MG63 (cell line): ENCODE data around the gene ZNRD2. TPM values are rescaled to one million over a fixed set of nuclear protein-coding genes. Genes with fewer than 3 reads are reported as not detected.

ENCODE experiments used
- DNase-seq: peaks from one replicate; pipeline ENCODE4 v3.0.0-alpha.2; 2020
- H3K27me3 ChIP-seq: fragments of 250-450 bp; sonication (Bioruptor Pico); 2 replicates; pipeline ENCODE4 v1.5.1; 2020; ENCODE audit warnings: mild to moderate bottlenecking, moderate library complexity
- H3K36me3 ChIP-seq: fragments of 250-450 bp; sonication (Bioruptor Pico); 2 replicates; pipeline ENCODE4 v1.5.1; 2020; ENCODE audit warnings: mild to moderate bottlenecking, moderate library complexity
- H3K4me3 ChIP-seq: fragments of 250-450 bp; sonication (Bioruptor Pico); 2 replicates; pipeline ENCODE4 v1.5.1; 2020; ENCODE audit warnings: mild to moderate bottlenecking, moderate library complexity
- H3K9me3 ChIP-seq: fragments of 250-450 bp; sonication (Bioruptor Pico); 2 replicates; pipeline ENCODE4 v1.5.1; 2020; ENCODE audit warnings: mild to moderate bottlenecking, moderate library complexity
- total RNA-seq: library from RNA; depleted of rRNA; stranded (reverse); fragments of >200 nt; shearing (Covaris generic); gene quantifications from 2 replicates; pipeline ENCODE4 v1.2.3, GENCODE V29; 2014; ENCODE audit warnings: low replicate concordance; rRNA removed

Gene ZNRD2
- total RNA-seq, 1 experiment from 2014 or later: 90.7 TPM

DNA sequence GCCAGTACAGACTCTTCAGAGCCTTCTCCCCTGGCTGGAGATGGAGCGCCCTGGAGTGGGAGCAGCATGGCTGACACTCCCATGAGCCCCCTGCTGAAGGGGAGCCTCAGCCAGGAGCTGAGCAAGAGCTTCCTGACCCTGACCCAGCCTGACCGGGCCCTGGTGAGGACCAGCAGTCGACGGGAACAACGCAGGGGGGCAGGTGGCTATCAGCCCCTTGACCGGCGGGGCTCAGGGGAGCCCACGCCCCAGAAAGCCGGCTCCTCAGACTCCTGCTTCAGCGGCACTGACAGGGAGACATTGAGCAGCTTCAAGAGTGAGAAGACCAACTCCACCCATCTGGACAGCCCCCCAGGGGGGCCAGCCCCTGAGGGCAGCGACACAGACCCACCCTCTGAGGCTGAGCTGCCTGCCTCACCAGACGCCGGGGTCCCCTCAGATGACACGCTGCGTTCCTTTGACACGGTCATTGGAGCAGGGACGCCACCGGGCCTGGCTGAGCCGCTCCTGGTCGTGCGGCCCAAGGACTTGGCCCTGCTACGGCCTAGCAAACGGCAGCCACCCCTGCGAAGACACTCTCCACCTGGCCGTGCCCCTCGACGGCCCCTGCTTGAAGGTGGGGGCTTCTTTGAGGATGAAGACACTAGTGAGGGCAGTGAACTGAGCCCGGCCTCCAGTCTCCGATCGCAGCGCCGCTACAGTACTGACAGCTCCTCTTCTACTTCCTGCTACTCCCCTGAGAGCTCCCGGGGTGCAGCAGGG, 47.9 kb downstream of the ZNRD2 start:
- no peaks in the 10 kb centered on the region for H3K9me3 ChIP-seq

DNA sequence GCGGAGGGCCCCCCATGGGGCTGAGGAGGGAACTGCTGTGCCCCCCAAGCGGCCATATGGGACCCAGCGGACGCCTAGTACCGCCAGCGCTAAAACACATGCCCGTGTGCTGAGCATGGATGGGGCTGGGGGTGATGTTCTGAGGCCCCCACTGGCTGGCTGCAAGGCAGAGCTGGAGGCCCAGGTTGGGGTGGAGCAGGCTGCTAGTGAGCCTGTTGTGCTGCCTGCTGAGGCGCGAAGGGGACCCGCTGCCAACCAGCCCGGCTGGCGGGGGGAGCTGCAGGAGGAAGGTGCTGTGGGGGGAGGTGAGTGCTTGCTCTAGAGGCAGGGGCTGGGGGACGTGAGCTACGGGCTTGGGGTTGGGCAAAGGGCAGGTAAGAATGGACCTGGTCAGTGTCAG, 48.5 kb downstream of the ZNRD2 start:
- Histone ChIP-seq H3K4me3 (no peak overlapping the region), H3K36me3 (peaks cover 54% of the 10 kb centered on the region), H3K9me3 (no peaks in the 10 kb centered on the region), H3K27me3 (no peaks in the 10 kb centered on the region)
- no peak for DNase-seq

More for the DNA sequence above, 47.9 kb downstream of the ZNRD2 start:
- no peak overlapping the region for H3K4me3 ChIP-seq
- no peak for DNase-seq
- peaks cover 52% of the 10 kb centered on the region for H3K36me3 ChIP-seq
- no peaks in the 10 kb centered on the region for H3K27me3 ChIP-seq

DNA sequence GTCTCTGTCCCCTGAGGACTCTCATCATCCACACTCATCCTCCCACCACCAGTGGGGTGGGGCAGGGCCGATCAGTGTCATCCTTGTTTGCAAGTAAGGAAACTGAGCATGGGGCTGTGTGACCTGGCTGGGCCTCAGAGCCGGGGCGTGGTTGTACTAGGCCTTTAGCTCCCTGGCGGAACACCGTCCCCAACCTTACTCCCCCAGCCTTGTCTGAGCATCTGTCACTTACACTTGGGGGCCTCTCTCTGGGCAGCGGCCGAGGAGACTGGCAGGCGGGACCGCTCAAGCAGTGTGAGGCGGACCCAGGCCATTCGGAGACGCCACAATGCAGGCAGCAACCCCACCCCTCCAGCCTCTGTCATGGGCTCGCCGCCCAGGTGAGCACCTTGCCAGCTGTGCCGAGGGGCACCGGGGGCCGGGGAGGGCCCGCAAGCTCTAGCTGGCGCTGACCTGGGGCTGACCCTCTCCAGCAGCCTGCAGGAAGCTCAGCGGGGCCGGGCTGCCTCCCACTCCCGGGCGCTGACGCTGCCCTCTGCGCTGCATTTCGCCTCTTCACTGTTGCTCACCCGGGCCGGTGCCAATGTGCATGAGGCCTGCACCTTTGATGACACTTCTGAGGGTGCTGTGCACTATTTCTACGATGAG, 49.1 kb downstream of the ZNRD2 start:
- Histone ChIP-seq H3K9me3 (no peaks in the 10 kb centered on the region), H3K36me3 (peaks cover 59% of the 10 kb centered on the region)

DNA sequence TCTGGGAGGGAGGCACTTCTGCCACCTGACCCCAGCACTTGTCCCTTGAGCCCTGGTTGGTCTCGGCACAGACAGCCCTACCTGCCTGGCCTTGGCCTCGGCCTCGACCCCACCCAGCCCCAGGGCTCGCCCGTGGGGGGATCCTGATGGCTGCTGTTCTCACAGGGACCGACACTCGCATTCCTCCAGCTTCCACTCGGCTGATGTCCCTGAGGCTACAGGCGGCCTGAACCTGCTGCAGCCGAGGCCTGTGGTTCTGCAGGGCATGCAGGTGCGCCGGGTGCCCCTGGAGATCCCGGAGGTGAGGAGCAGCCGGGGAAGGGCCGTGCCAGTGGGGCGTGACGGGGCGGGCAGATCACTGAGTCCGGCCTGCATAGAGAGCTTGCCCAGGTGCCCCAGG, 50.4 kb downstream of the ZNRD2 start:
- no peaks in the 10 kb centered on the region for H3K9me3 ChIP-seq
- H3K36me3 ChIP-seq: peaks cover 63% of the 10 kb centered on the region
- no peak for DNase-seq

More for the DNA sequence above, 49.1 kb downstream of the ZNRD2 start:
- Histone ChIP-seq H3K27me3 (no peaks in the 10 kb centered on the region), H3K4me3 (no peak overlapping the region)
- DNase-seq: no peak

DNA sequence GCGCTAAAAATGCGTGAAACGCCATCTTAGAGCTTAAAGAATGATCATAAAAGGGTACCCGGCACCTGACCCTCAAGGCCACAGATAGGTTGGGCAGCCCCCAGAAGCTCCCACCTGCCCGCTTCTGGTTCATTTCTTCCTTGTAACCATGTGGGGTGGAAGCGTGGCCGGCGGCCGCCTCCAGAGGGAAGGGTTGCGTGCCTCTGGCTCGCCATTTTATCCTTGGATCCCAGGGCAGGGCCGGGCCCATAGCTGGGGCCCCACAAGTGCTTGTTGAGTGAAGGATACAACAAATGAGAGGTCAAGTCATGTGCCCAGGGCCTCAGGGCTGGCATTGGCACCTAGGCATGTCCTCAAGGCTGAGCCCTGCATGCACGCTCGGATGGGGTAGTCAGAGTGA, 51.2 kb downstream of the ZNRD2 start:
- H3K27me3 ChIP-seq: no peaks in the 10 kb centered on the region
- peaks cover 64% of the 10 kb centered on the region for H3K36me3 ChIP-seq
- no peak for DNase-seq
- H3K4me3 ChIP-seq: no peak overlapping the region
- H3K9me3 ChIP-seq: no peaks in the 10 kb centered on the region

More for the DNA sequence above, 50.4 kb downstream of the ZNRD2 start:
- no peaks in the 10 kb centered on the region for H3K27me3 ChIP-seq
- H3K4me3 ChIP-seq: no peak overlapping the region

Other genes with a start within 250 kb of the ZNRD2 start
- 57.9 and 78.1 TPM in 2 replicates for gene DPF2, start 236.6 kb upstream of the ZNRD2 start, total RNA-seq
- 0.36 and 2.2 TPM in 2 replicates for gene TIGD3, start 215.7 kb upstream of the ZNRD2 start, total RNA-seq
- gene SLC25A45, start 187.8 kb upstream of the ZNRD2 start, total RNA-seq: 1.9 TPM in 2 replicates
- gene FRMD8, start 183.8 kb upstream of the ZNRD2 start, total RNA-seq: 25.9 and 44.1 TPM in 2 replicates
- gene NEAT1, start 147.7 kb upstream of the ZNRD2 start, total RNA-seq: 4.8 and 7.7 TPM in 2 replicates
- gene MALAT1, start 71.4 kb upstream of the ZNRD2 start, total RNA-seq: 258 and 283 TPM in 2 replicates
- gene SCYL1, start 45.4 kb upstream of the ZNRD2 start, total RNA-seq: 50.1 and 56.3 TPM in 2 replicates
- gene LTBP3, start 12.1 kb upstream of the ZNRD2 start, total RNA-seq: 109 and 124 TPM in 2 replicates
- gene FAM89B, start 2.1 kb downstream of the ZNRD2 start, total RNA-seq: 45.5 and 66.6 TPM in 2 replicates
- 30.8 and 65.1 TPM in 2 replicates for gene EHBP1L1, start 5.6 kb downstream of the ZNRD2 start, total RNA-seq
- gene KCNK7, start 25.3 kb downstream of the ZNRD2 start, total RNA-seq: not detected in 2 replicates
- 22.2 and 48.8 TPM in 2 replicates for gene MAP3K11, start 43.7 kb downstream of the ZNRD2 start, total RNA-seq
- gene PCNX3, start 45.3 kb downstream of the ZNRD2 start, total RNA-seq: 9.8 and 21.0 TPM in 2 replicates
- gene SIPA1, start 67.6 kb downstream of the ZNRD2 start, total RNA-seq: 28.2 and 33.6 TPM in 2 replicates
- 42.2 and 56.1 TPM in 2 replicates for gene RELA, start 92.4 kb downstream of the ZNRD2 start, total RNA-seq
- 43.5 and 68.8 TPM in 2 replicates for gene KAT5, start 141.8 kb downstream of the ZNRD2 start, total RNA-seq
- gene RNASEH2C, start 150.3 kb downstream of the ZNRD2 start, total RNA-seq: 28.2 and 73.1 TPM in 2 replicates
- 5.8 and 7.6 TPM in 2 replicates for gene AP5B1, start 210.5 kb downstream of the ZNRD2 start, total RNA-seq
- not detected in 2 replicates for gene OVOL1, start 216.6 kb downstream of the ZNRD2 start, total RNA-seq